ENCODE data around the gene NDUFAF7.

Gene NDUFAF7

DNA sequence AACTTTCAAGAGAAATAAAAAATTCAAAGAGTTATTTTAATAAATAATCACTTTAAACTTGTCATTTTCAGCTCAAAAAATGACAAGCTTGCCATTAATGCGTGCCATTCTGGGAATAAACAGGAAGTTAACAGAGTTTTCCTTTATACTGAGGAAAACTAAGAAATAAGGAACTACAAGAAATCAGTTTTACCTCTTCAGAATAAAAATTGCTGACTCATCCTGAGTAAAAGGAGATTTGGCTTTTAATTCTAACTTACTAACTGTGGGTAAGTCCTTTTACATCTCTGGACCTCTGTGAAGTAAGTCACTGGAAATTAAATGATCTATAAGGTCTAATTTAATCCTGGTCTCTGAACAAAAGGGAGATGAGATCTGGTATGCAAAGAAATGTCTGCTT is 16.2 kb upstream of the NDUFAF7 start:
- WGBS (ENCODE audit: extremely low coverage, insufficient coverage, insufficient read length) = no CpG with 5 or more reads among the region's 1 CpG
- Histone ChIP-seq H3K18ac (ENCODE audit: low read length) (no peak overlapping the region), H3K4ac (ENCODE audit: low read depth, low read length) (no peak overlapping the region), H3K27ac (ENCODE audit: low read depth, low read length) (no peak overlapping the region), H2BK120ac (ENCODE audit: insufficient read depth, low read length, poor library complexity) (no peak overlapping the region), H2BK12ac (ENCODE audit: low read length) (no peak overlapping the region), H3K4me1 (ENCODE audit: control insufficient read depth in 1 of 2, insufficient read depth in 2 of 2, low read length in 2 of 2) (no peaks in the 10 kb centered on the region), H3K4me3 (ENCODE audit: low read depth, low read length) (no peak overlapping the region), H3K4me2 (ENCODE audit: low read length) (no peak overlapping the region), H3K9ac (ENCODE audit: low read length) (no peak overlapping the region), H4K12ac (ENCODE audit: low read depth, low read length) (no peak overlapping the region), H3K23ac (ENCODE audit: low read length) (no peak overlapping the region), H3K27me3 (ENCODE audit: insufficient read depth, low read length) (no peaks in the 10 kb centered on the region), H2AFZ (ENCODE audit: insufficient read depth, low read length, poor library complexity) (no peak overlapping the region), H3K79me2 (ENCODE audit: control insufficient read depth, insufficient read depth, low read length, poor library complexity) (no peaks in the 10 kb centered on the region), H3K9me3 (ENCODE audit: insufficient read depth, low read depth, low read length) (no peaks in the 10 kb centered on the region), H2AK5ac (ENCODE audit: low read length) (no peak overlapping the region), H4K91ac (ENCODE audit: low read depth, low read length) (no peak overlapping the region), H4K8ac (ENCODE audit: low read depth, low read length) (no peak overlapping the region), H3K14ac (ENCODE audit: low read length) (no peak overlapping the region), H3K36me3 (ENCODE audit: control insufficient read depth in 1 of 2, insufficient read depth in 2 of 2, low read length in 2 of 2) (peaks cover 12% of the 10 kb centered on the region in 2 experiments), H3K79me1 (ENCODE audit: low read length) (no peaks in the 10 kb centered on the region), H2BK5ac (ENCODE audit: low read depth, low read length, poor library complexity) (no peak overlapping the region)
- DNase-seq = no peak

GRCh38 chr2:37219046-37219445 is 12.4 kb upstream of the NDUFAF7 start:
- H3K9me3 ChIP-seq (ENCODE audit: insufficient read depth, low read depth, low read length) = no peaks in the 10 kb centered on the region
- peak; percentile 69 to 93 for DNase-seq
- no peaks in the 10 kb centered on the region for H3K79me2 ChIP-seq (ENCODE audit: control insufficient read depth, insufficient read depth, low read length, poor library complexity)
- no peak overlapping the region for H3K4me3 ChIP-seq (ENCODE audit: low read depth, low read length)
- no peak overlapping the region for H2BK12ac ChIP-seq (ENCODE audit: low read length)
- no peaks in the 10 kb centered on the region for H3K79me1 ChIP-seq (ENCODE audit: low read length)
- H3K23ac ChIP-seq (ENCODE audit: low read length) = no peak overlapping the region
- no peak overlapping the region for H4K8ac ChIP-seq (ENCODE audit: low read depth, low read length)
- H2BK120ac ChIP-seq (ENCODE audit: insufficient read depth, low read length, poor library complexity) = no peak overlapping the region
- no peak overlapping the region for H2AFZ ChIP-seq (ENCODE audit: insufficient read depth, low read length, poor library complexity)
- no peak overlapping the region for H3K4me2 ChIP-seq (ENCODE audit: low read length)
- no peak overlapping the region for H3K14ac ChIP-seq (ENCODE audit: low read length)
- no peak overlapping the region for H3K18ac ChIP-seq (ENCODE audit: low read length)
- H3K27ac ChIP-seq (ENCODE audit: low read depth, low read length) = no peak overlapping the region
- H3K4me1 ChIP-seq (ENCODE audit: control insufficient read depth in 1 of 2, insufficient read depth in 2 of 2, low read length in 2 of 2) = no peaks in the 10 kb centered on the region
- H3K9ac ChIP-seq (ENCODE audit: low read length) = no peak overlapping the region
- WGBS (ENCODE audit: extremely low coverage, insufficient coverage, insufficient read length) = no CpG with 5 or more reads among the region's 4 CpGs
- H3K36me3 ChIP-seq (ENCODE audit: control insufficient read depth in 1 of 2, insufficient read depth in 2 of 2, low read length in 2 of 2) = peaks cover 11 to 16% of the 10 kb centered on the region in 2 experiments
- H2BK5ac ChIP-seq (ENCODE audit: low read depth, low read length, poor library complexity) = no peak overlapping the region
- H3K27me3 ChIP-seq (ENCODE audit: insufficient read depth, low read length) = no peaks in the 10 kb centered on the region
- H4K12ac ChIP-seq (ENCODE audit: low read depth, low read length) = no peak overlapping the region
- no peak overlapping the region for H2AK5ac ChIP-seq (ENCODE audit: low read length)
- H4K91ac ChIP-seq (ENCODE audit: low read depth, low read length) = no peak overlapping the region
- H3K4ac ChIP-seq (ENCODE audit: low read depth, low read length) = no peak overlapping the region

DNA sequence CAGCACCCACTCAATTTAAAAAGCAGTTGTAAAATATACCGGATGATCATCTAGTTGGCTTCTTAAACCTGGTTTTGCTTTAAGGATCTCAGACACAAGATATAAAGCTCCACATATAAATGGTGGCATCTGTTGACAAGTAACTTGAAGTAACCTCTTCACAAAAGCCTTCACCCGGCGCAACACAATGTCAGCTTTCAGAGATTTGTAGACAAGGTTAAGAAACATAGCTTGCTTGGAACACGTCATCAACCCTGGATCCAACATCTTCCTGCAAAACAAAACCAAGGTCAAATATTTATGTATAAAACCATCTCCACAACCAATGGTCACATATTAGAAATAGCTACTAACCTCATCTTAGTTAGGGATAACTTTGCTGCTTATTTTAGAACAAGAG is 8.3 kb upstream of the NDUFAF7 start:
- H3K4ac ChIP-seq (ENCODE audit: low read depth, low read length) = no peak overlapping the region

DNA sequence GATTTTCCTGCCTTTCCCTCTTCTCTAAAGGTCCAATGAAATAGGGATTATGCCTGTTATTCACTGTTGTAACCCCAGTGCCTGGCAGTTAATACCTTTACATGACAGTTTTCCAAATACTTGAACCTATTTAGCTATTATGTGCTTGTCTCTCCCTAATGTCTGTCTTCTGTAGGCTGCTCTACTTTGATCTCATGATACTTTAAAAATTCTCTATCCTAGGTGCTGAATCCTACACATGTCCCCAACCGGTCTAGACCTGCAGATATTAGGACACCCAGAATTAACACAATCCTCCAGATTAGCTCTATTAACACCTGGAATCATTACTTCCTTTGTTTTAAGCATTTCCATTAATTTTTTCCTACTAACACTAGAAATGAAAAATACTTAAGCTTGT is 7.4 kb upstream of the NDUFAF7 start:
- no peaks in the 10 kb centered on the region for H3K27me3 ChIP-seq (ENCODE audit: insufficient read depth, low read length)
- peaks cover 10 to 20% of the 10 kb centered on the region in 2 experiments for H3K36me3 ChIP-seq (ENCODE audit: control insufficient read depth in 1 of 2, insufficient read depth in 2 of 2, low read length in 2 of 2)
- no peak for DNase-seq
- no peaks in the 10 kb centered on the region for H3K79me2 ChIP-seq (ENCODE audit: control insufficient read depth, insufficient read depth, low read length, poor library complexity)
- H4K8ac ChIP-seq (ENCODE audit: low read depth, low read length) = no peak overlapping the region
- H2BK12ac ChIP-seq (ENCODE audit: low read length) = no peak overlapping the region
- no peak overlapping the region for H3K18ac ChIP-seq (ENCODE audit: low read length)
- H3K14ac ChIP-seq (ENCODE audit: low read length) = no peak overlapping the region
- no peak overlapping the region for H2BK5ac ChIP-seq (ENCODE audit: low read depth, low read length, poor library complexity)
- H3K23ac ChIP-seq (ENCODE audit: low read length) = no peak overlapping the region
- H3K4me3 ChIP-seq (ENCODE audit: low read depth, low read length) = no peak overlapping the region
- H2AFZ ChIP-seq (ENCODE audit: insufficient read depth, low read length, poor library complexity) = no peak overlapping the region
- no peak overlapping the region for H2BK120ac ChIP-seq (ENCODE audit: insufficient read depth, low read length, poor library complexity)
- H4K12ac ChIP-seq (ENCODE audit: low read depth, low read length) = no peak overlapping the region
- no peak overlapping the region for H3K4ac ChIP-seq (ENCODE audit: low read depth, low read length)
- H3K4me2 ChIP-seq (ENCODE audit: low read length) = no peak overlapping the region
- no peaks in the 10 kb centered on the region for H3K9me3 ChIP-seq (ENCODE audit: insufficient read depth, low read depth, low read length)
- no peaks in the 10 kb centered on the region for H3K4me1 ChIP-seq (ENCODE audit: control insufficient read depth in 1 of 2, insufficient read depth in 2 of 2, low read length in 2 of 2)
- no peak overlapping the region for H3K9ac ChIP-seq (ENCODE audit: low read length)
- no peak overlapping the region for H2AK5ac ChIP-seq (ENCODE audit: low read length)
- H4K91ac ChIP-seq (ENCODE audit: low read depth, low read length) = no peak overlapping the region
- no CpG with 5 or more reads among the region's 1 CpG for WGBS (ENCODE audit: extremely low coverage, insufficient coverage, insufficient read length)
- H3K79me1 ChIP-seq (ENCODE audit: low read length) = no peaks in the 10 kb centered on the region
- no peak overlapping the region for H3K27ac ChIP-seq (ENCODE audit: low read depth, low read length)

More for the DNA sequence above, 8.3 kb upstream of the NDUFAF7 start:
- no peak overlapping the region for H2AFZ ChIP-seq (ENCODE audit: insufficient read depth, low read length, poor library complexity)
- H3K27ac ChIP-seq (ENCODE audit: low read depth, low read length) = no peak overlapping the region
- no CpG with 5 or more reads among the region's 4 CpGs for WGBS (ENCODE audit: extremely low coverage, insufficient coverage, insufficient read length)
- H3K4me1 ChIP-seq (ENCODE audit: control insufficient read depth in 1 of 2, insufficient read depth in 2 of 2, low read length in 2 of 2) = no peaks in the 10 kb centered on the region
- no peaks in the 10 kb centered on the region for H3K79me1 ChIP-seq (ENCODE audit: low read length)
- H4K12ac ChIP-seq (ENCODE audit: low read depth, low read length) = no peak overlapping the region
- H2BK120ac ChIP-seq (ENCODE audit: insufficient read depth, low read length, poor library complexity) = no peak overlapping the region
- H3K27me3 ChIP-seq (ENCODE audit: insufficient read depth, low read length) = no peaks in the 10 kb centered on the region
- no peak overlapping the region for H2BK5ac ChIP-seq (ENCODE audit: low read depth, low read length, poor library complexity)
- H3K23ac ChIP-seq (ENCODE audit: low read length) = no peak overlapping the region
- H3K18ac ChIP-seq (ENCODE audit: low read length) = no peak overlapping the region
- H3K9ac ChIP-seq (ENCODE audit: low read length) = no peak overlapping the region
- no peak overlapping the region for H4K91ac ChIP-seq (ENCODE audit: low read depth, low read length)
- H3K36me3 ChIP-seq (ENCODE audit: control insufficient read depth in 1 of 2, insufficient read depth in 2 of 2, low read length in 2 of 2) = peaks cover 10 to 17% of the 10 kb centered on the region in 2 experiments
- H3K4me2 ChIP-seq (ENCODE audit: low read length) = no peak overlapping the region
- no peak overlapping the region for H2AK5ac ChIP-seq (ENCODE audit: low read length)
- DNase-seq = no peak
- no peak overlapping the region for H2BK12ac ChIP-seq (ENCODE audit: low read length)
- no peaks in the 10 kb centered on the region for H3K9me3 ChIP-seq (ENCODE audit: insufficient read depth, low read depth, low read length)
- no peak overlapping the region for H3K4me3 ChIP-seq (ENCODE audit: low read depth, low read length)
- H4K8ac ChIP-seq (ENCODE audit: low read depth, low read length) = no peak overlapping the region
- H3K79me2 ChIP-seq (ENCODE audit: control insufficient read depth, insufficient read depth, low read length, poor library complexity) = no peaks in the 10 kb centered on the region
- no peak overlapping the region for H3K14ac ChIP-seq (ENCODE audit: low read length)

Data from trophoblast cell (in vitro differentiated cells and primary cell).